PC-3 (cell line): ENCODE data around the gene FIBIN. TPM values are rescaled to one million over a fixed set of nuclear protein-coding genes. Genes with fewer than 3 reads are reported as not detected.

Experiments used
- ATAC-seq: fragments of 200-7000 bp; cut with Tn5 transposase; 2 replicates; pipeline ENCODE4 v1.9.1; 2020; ENCODE audit warnings: mild to moderate bottlenecking, moderate library complexity
- BruUV-seq: library from RNA; stranded (reverse); fragments of 400-500 nt; replicated peaks from 2 replicates; lab custom pipeline; 2021; lab: Mats Ljungman, UMichigan
- CTCF ChIA-PET: fragments of 300-600 bp; sonication (Branson Sonifier 250); formaldehyde crosslinking; loops from one replicate; lab custom pipeline; 2022; ENCODE audit warnings: antibody characterized with exemption; lab: Charles Lee
- POLR2A ChIA-PET: fragments of 300-600 bp; sonication (Branson Sonifier 250); formaldehyde crosslinking; loops from one replicate; lab custom pipeline; 2022; ENCODE audit warnings: antibody characterized with exemption; ENCODE audit not compliant: unreplicated experiment; lab: Charles Lee
- DNase-seq: peaks from one replicate; pipeline ENCODE4 v3.0.0-alpha.2; 2015
- H2AFZ ChIP-seq: fragments of 300-600 bp; sonication (generic); 2 replicates; pipeline ENCODE4 v1.6.0; 2016; ENCODE audit warnings: antibody characterized with exemption, low read length
- H3F3A ChIP-seq: fragments of 300-600 bp; sonication (generic); one replicate; pipeline ENCODE4 v1.6.0; 2017; ENCODE audit warnings: antibody characterized with exemption, low read length, control low read depth, mild to moderate bottlenecking; ENCODE audit not compliant: unreplicated experiment
- H3K27ac ChIP-seq: fragments of 300-600 bp; sonication (generic); 2 replicates; pipeline ENCODE4 v1.5.1; 2016; ENCODE audit warnings: mild to moderate bottlenecking, low read length
- H3K27me3 ChIP-seq: fragments of 300-600 bp; sonication (generic); 2 replicates; pipeline ENCODE4 v1.6.1; 2016; ENCODE audit warnings: low read length, mixed read lengths
- H3K36me3 ChIP-seq: fragments of 300-600 bp; sonication (generic); 2 replicates; pipeline ENCODE4 v1.6.1; 2016; ENCODE audit warnings: low read depth, mixed run types, low read length, mixed read lengths
- H3K4me1 ChIP-seq: fragments of 300-600 bp; sonication (generic); 2 replicates; pipeline ENCODE4 v1.5.1; 2016; ENCODE audit warnings: low read length; ENCODE audit not compliant: insufficient read depth
- H3K4me2 ChIP-seq: fragments of 300-600 bp; sonication (generic); 2 replicates; pipeline ENCODE4 v1.6.0; 2016; ENCODE audit warnings: low read length
- H3K4me3 ChIP-seq: fragments of 300-600 bp; sonication (generic); 2 replicates; pipeline ENCODE4 v1.5.1; 2016; ENCODE audit warnings: mild to moderate bottlenecking, low read length, mixed read lengths
- H3K79me2 ChIP-seq: fragments of 300-600 bp; sonication (generic); 2 replicates; pipeline ENCODE4 v1.6.1; 2017; ENCODE audit warnings: low read length, mixed read lengths
- H3K9ac ChIP-seq: fragments of 300-600 bp; sonication (generic); 2 replicates; pipeline ENCODE4 v1.6.0; 2016; ENCODE audit warnings: mild to moderate bottlenecking, low read length
- H3K9me2 ChIP-seq: fragments of 300-600 bp; sonication (generic); replicated peaks from 2 replicates; pipeline ENCODE4 v1.6.1; 2016; ENCODE audit warnings: mixed run types, low read length, mixed read lengths
- H3K9me3 ChIP-seq: fragments of 300-600 bp; sonication (generic); 2 replicates; pipeline ENCODE4 v1.6.1; 2016; ENCODE audit warnings: low read length, mixed read lengths
- H4K20me1 ChIP-seq: fragments of 300-600 bp; sonication (generic); 2 replicates; pipeline ENCODE4 v1.6.1; 2016; ENCODE audit warnings: low read length, mixed read lengths
- CTCF ChIP-seq: fragments of 300-600 bp; sonication (generic); conservative IDR thresholded peaks from 2 replicates; pipeline ENCODE4 v1.5.1; 2017; ENCODE audit warnings: antibody characterized with exemption, low read depth, mild to moderate bottlenecking, low read length
- EZH2 ChIP-seq: fragments of 300-600 bp; sonication (generic); IDR thresholded peaks from one replicate; pipeline ENCODE4 v1.6.1; 2017; ENCODE audit warnings: antibody characterized with exemption, mild to moderate bottlenecking, low read length; ENCODE audit not compliant: unreplicated experiment
- EZH2phosphoT487 ChIP-seq: fragments of 300-600 bp; sonication (generic); IDR thresholded peaks from 2 replicates; pipeline ENCODE4 v1.6.1; 2018; ENCODE audit warnings: mild to moderate bottlenecking, antibody characterized with exemption, low read length, borderline replicate concordance
- intact Hi-C: fragments of 100-400 bp; cut with micrococcal nuclease; formaldehyde crosslinking; loops from 2 replicates; pipeline ENCODE4 v1.9.0; 2023
- total RNA-seq: library from RNA; depleted of rRNA; stranded (reverse); fragments of >200 nt; gene quantifications from 2 replicates; pipeline ENCODE4 v1.2.3, GENCODE V29; 2014

The FIBIN gene
- total RNA-seq, 1 experiment from 2014 or later: not detected

DNA sequence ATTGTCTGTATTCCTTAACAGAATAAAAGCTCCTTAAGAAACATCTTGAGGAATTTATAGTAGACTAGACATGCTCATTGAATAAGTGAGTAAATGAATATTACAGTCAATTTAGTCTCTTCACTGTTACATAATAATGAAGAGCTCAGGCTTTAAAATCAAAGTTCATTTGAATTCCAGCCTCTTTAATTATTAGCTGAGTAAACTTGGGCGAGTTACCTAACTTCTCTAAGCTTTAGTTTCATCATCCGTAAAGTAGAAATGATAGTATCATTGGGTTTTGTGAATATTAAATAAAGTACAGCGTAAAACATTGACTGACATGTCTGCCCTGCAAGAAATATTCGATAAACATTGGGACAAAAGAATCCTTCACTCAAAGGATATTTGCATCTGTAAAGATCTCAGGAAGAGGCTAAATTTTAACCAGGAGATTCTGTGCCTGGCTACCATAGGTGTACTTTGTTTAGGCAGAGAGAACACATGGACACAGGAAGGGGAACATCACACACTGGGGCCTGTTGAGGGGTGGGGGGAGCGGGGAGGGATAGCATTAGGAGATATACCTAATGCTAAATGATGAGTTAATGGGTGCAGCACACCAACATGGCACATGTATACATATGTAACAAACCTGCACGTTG, 31.5 kb downstream of the FIBIN start:
- TF ChIP-seq CTCF (no peak), EZH2 (no peak), EZH2phosphoT487 (no peak)
- Histone ChIP-seq H3K27me3 (no peaks in the 10 kb centered on the region), H3F3A (no peaks in the 10 kb centered on the region), H3K9ac (no peak overlapping the region), H2AFZ (no peak overlapping the region), H3K9me3 (no peaks in the 10 kb centered on the region), H3K4me1 (no peaks in the 10 kb centered on the region), H3K79me2 (no peaks in the 10 kb centered on the region), H4K20me1 (no peaks in the 10 kb centered on the region), H3K9me2 (no peaks in the 10 kb centered on the region), H3K4me2 (no peak overlapping the region), H3K4me3 (no peak overlapping the region), H3K36me3 (no peaks in the 10 kb centered on the region), H3K27ac (no peak overlapping the region)
- BruUV-seq: no TSS peak
- DNase-seq (no peak), ATAC-seq (no peak)
- intact Hi-C loops: no loop called here
- ChIA-PET POLR2A (no interaction called here), CTCF (no interaction called here)

- Histone ChIP-seq H3K36me3 (no peaks in the 10 kb centered on the region), H3F3A (no peaks in the 10 kb centered on the region), H3K27ac (no peak overlapping the region), H3K9ac (no peak overlapping the region), H4K20me1 (no peaks in the 10 kb centered on the region), H3K4me2 (no peak overlapping the region), H3K27me3 (no peaks in the 10 kb centered on the region), H2AFZ (no peak overlapping the region), H3K9me2 (no peaks in the 10 kb centered on the region), H3K9me3 (no peaks in the 10 kb centered on the region), H3K4me3 (no peak overlapping the region), H3K4me1 (no peaks in the 10 kb centered on the region), H3K79me2 (no peaks in the 10 kb centered on the region)
- BruUV-seq: no TSS peak
- CTCF ChIA-PET: no interaction called here
- no peak for DNase-seq
- intact Hi-C loops: no loop called here
- ATAC-seq: no peak
- TF ChIP-seq EZH2: no peak
- no peak for TF ChIP-seq EZH2phosphoT487
- TF ChIP-seq CTCF: no peak
- POLR2A ChIA-PET: no interaction called here
Observed at GRCh38 chr11:27025957-27026733, 32.2 kb downstream of the FIBIN start.

DNA sequence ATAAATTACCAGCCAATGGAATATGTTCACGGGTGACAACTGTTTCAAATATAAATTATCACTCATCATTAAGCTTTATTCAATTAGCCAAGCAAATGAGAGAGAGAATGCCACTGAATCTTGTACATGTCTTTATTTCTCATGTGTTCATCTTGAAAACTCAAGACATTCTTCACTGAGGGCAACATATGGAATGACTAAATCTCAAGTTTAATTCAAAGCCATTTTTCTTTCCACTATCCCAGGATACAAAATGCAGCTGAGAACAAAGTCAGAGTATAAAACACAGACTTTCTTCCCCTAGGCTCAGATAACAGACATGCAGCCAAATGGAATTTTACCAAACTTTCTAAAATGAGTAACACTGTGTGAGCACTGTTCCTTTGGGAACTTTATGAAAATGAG, 34.7 kb downstream of the FIBIN start:
- Histone ChIP-seq H2AFZ (no peak overlapping the region), H3K27ac (no peak overlapping the region), H4K20me1 (no peaks in the 10 kb centered on the region), H3K36me3 (no peaks in the 10 kb centered on the region), H3F3A (no peaks in the 10 kb centered on the region), H3K9me2 (no peaks in the 10 kb centered on the region), H3K9me3 (no peaks in the 10 kb centered on the region), H3K27me3 (no peaks in the 10 kb centered on the region), H3K4me1 (no peaks in the 10 kb centered on the region), H3K4me3 (no peak overlapping the region), H3K79me2 (no peaks in the 10 kb centered on the region), H3K4me2 (no peak overlapping the region), H3K9ac (no peak overlapping the region)
- no TSS peak for BruUV-seq
- no peak for TF ChIP-seq EZH2phosphoT487
- no peak for TF ChIP-seq EZH2
- TF ChIP-seq CTCF: no peak
- intact Hi-C loops: no loop called here
- ChIA-PET CTCF (no interaction called here), POLR2A (no interaction called here)
- ATAC-seq: no peak
- no peak for DNase-seq
